HL-60 (cell line): ENCODE measurements around the gene USP10.

Experiments
- CTCF ChIP-seq: IDR thresholded peaks from one replicate; pipeline ENCODE4 v1.5.1; 2011; ENCODE audit warnings: low read length, control low read depth, inconsistent platforms; ENCODE audit not compliant: insufficient read depth
- POLR2AphosphoS5 ChIP-seq: IDR thresholded peaks from 2 replicates; pipeline ENCODE4 v1.6.1; 2012; ENCODE audit warnings: low read depth

GRCh38 chr16:84717484-84717883 is 17.7 kb downstream of the USP10 start:
- no peak for TF ChIP-seq CTCF
- no peak for TF ChIP-seq POLR2AphosphoS5
